GM21390 (cell line): Measurements from ENCODE around the gene PSMC3.
A peak's percentile ranks its signal among the peaks of the same experiment; 100 is the strongest.

Experiments used
- ATAC-seq: cut with Tn5 transposase; IDR thresholded peaks from one replicate; pipeline ENCODE4 v1.9.1; 2021; ENCODE audit not compliant: unreplicated experiment

PSMC3 gene

GRCh38 chr11:47413908-47414684, 12.1 kb downstream of the PSMC3 start:
- ATAC-seq, result no peak

- ATAC-seq, result no peak
Measured at GRCh38 chr11:47413351-47413750, 12.9 kb downstream of the PSMC3 start.

- ATAC-seq, result no peak
Measured at GRCh38 chr11:47411884-47412746, 14.1 kb downstream of the PSMC3 start.

GRCh38 chr11:47410370-47411264, 15.6 kb downstream of the PSMC3 start:
- ATAC-seq, result no peak

DNA sequence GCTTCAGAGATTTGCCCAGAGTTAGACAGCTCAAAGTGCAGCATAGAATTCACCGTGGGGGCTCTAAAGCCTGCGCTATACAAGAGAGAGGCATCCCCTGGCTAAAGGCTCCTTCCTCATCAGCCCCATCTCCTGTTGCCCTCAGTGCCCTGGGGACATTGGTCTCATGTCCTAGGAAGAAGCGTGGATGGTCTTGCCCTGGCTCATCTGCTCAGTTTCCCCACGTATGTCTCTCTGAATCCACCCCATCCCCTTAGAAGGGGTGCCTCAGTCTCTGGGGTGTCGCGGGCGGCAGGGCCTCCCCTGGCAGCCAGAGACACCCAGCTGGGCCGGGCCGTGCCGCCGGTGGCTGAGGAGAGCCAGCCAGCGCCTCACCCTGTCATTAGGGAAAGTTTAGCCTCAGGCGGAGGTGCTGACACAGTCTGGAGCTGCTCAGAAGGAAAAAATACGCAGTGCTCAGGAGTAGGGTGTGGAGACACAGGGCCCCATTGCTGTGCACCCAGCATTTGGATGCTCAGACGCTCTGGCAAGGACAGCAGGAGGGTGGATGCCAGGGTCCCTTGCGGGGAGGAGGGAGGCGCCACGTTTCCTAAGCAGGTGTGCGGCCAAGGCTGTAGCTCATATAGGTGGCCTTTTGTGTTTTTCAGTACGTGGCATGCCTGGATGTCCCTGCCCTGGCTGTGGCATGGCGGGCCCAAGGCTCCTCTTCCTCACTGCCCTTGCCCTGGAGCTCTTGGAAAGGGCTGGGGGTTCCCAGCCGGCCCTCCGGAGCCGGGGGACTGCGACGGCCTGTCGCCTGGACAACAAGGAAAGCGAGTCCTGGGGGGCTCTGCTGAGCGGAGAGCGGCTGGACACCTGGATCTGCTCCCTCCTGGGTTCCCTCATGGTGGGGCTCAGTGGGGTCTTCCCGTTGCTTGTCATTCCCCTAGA, 16.5 kb downstream of the PSMC3 start:
- ATAC-seq, result no peak

DNA sequence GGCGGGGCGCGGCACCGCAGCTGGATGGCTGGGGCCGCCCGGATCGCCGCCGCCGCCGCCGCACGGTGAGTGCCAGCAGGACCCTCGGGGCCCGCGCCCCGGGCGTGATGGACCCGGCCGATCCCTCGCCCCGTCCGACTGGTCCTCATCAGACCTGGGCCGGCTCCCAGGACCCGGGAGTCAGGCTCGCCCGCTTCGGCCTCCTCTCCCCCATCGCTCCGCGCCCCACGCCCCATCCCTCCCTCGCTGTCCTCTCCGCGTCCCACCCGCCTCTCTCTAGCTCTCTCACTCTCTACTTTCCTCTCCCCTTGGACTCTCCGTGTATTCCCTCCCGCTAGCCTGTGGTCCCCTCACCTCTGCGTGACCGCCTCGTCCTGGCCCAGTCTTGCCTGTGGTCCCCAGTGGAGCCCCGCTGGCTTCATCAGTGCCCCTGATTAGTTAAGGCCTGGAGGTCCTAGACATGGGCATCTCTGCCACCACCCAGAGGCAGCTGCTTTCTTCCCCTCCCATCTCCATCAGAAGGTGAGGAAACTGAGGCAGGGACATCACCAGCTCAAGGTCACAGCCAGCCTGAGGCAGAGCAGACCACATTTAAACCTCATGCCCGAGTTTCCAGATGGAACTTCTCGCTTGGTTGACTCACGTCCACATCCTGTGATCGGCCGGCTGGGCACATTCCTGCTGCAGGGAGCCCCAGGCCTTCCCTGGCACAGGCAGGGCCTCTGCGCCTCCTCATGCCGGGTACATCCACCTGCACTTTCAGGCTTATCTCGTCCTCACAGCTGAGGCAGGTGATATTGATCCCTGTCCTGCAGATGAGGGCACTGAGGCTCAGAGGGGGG, 17.4 kb downstream of the PSMC3 start:
- peak; percentile 5 for ATAC-seq

- ATAC-seq, result peak; percentile 85
Measured at GRCh38 chr11:47407746-47408590, 18.3 kb downstream of the PSMC3 start, which contains the start of gene SLC39A13. Gene SLC39A13 (plus strand): TSS chr11:47408590. CDS start chr11:47410095, 1,505 bp downstream.

GRCh38 chr11:47406896-47407745, 19.1 kb downstream of the PSMC3 start:
- ATAC-seq, result no peak

DNA sequence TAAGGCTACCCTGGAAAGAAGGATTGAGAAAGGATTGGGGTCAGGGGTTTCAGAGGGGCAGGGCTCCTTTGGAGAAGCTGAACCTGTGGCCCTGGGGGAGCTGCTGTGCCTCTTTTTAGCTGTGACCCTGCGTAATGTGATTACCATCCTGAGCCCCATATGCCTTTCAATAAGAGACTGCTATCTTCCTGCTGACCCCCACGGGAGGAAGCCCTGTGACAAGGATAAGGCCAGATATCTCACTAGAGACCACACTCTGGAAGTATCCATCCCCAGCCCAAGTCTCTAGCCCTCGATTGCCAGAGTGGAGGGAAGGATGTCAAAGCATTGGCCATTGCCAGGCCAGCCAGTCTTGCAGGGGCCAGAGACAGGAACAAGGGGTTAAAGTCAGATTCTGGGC, 22.7 kb downstream of the PSMC3 start:
- no peak for ATAC-seq

DNA sequence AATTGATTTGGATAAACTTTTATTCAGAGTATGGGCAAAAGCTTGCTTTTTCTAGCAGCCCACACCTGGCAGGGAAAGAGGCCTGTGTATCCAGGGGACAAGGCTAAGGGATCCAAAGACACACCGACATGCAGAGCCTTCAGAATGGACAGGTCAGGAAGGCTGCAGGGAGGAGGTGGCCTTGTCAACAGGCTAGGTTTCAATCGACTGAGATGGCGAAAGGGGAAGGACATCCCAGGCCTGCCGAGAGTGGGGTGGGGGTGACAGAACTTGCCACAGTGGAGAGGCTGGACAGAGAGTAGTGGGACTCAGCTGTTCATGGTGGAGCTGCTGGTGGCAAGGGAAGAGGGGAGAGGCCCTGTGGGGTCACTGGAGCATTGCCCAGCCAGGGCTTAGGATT, 23.1 kb downstream of the PSMC3 start:
- no peak for ATAC-seq

GRCh38 chr11:47400768-47401279, 25.4 kb downstream of the PSMC3 start:
- ATAC-seq, result peak; percentile 68

- peak; percentile 41 for ATAC-seq
Measured at GRCh38 chr11:47399860-47400767, 26.1 kb downstream of the PSMC3 start.

DNA sequence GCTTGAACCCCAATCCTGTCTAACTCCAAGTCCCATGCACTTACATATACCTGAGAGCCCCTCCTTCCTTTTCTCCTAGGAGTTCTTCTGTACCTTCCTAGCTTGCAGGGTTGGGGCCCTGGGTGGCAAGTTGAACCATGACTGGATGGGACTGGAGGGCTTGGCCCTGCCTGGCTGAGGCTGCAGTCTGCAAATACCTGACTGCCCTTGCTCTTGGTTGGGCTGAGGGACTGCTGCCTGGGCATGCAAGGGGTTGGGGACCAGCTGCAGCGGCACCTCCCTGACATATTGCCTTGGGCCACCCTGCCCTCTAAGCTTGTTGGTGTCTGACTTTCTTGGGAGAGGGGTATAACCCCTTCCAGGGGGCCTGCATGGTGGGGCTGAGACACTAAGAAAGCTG, 27.7 kb downstream of the PSMC3 start:
- no peak for ATAC-seq

DNA sequence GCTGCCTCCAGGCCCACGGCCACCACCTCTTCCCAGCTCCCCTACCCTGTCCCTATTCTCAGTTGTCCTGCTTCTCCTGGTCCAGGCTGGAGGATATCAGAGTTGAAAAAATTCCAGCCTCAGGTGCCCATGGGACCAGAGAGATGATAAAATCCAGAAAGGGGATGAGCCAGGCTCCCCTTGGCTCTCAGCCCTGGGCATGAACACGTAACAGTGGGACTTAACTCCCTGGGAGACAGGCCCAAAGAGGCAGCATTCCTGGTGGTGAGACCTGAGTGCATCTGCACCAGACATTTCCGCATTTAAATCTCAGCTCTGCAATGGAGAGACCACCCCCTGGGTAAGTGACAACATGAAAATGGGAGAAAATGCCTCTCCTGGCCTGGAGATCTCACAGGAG, 28.2 kb downstream of the PSMC3 start:
- no peak for ATAC-seq

DNA sequence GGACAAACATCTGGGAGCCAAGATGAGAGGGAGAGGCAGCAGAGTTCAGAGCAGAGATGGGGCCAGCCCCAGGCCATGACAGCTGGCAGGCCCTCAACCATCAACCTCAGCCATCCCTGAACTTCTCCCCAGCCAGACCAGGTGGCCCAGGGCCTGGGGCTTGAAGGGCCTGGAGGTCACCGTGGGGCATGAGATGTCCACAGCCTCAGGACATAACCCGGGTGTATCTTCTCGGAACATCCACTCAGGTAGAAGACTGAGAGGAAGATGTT, 30.3 kb downstream of the PSMC3 start:
- ATAC-seq, result no peak
